HG03139 (cell line): Measurements from ENCODE around the gene IRF3.
"Not testable (repeated sequence)": the region's sequence is repeated elsewhere in the genome, so short reads cannot be mapped to it uniquely, and the experiment has no call there.

Source experiments
- ATAC-seq: cut with Tn5 transposase; IDR thresholded peaks from one replicate; pipeline ENCODE4 v1.9.1; 2021; ENCODE audit not compliant: unreplicated experiment

IRF3 gene

DNA sequence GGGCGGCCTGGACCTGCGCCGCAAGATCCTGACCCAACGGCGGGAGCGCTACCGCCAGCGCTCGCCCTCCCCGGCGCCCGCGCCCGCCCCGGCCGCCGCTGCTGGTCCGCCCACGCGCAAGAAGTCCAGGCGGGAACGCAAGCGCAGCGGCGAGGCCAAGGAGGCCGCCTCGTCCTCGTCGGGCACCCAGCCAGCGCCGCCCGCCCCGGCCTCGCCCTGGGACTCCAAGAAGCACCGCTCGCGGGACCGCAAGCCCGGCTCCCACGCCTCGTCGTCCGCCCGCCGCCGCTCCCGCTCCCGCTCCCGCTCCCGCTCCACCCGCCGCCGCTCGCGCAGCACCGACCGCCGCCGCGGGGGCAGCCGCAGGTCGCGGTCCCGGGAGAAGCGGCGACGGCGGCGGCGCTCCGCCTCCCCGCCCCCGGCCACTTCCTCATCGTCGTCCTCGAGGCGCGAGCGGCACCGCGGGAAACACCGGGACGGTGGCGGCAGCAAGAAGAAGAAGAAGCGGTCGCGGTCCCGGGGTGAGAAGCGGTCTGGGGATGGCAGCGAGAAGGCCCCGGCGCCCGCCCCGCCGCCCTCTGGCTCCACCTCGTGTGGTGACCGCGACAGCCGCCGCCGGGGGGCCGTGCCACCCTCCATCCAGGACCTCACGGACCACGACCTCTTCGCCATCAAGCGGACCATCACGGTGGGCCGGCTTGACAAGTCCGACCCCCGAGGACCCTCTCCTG is 13.7 kb downstream of the IRF3 start:
- no peak for ATAC-seq

GRCh38 chr19:49651029-49651819 is 14.4 kb downstream of the IRF3 start:
- no peak for ATAC-seq

GRCh38 chr19:49646586-49646985 is 19.1 kb downstream of the IRF3 start:
- ATAC-seq, result no peak

DNA sequence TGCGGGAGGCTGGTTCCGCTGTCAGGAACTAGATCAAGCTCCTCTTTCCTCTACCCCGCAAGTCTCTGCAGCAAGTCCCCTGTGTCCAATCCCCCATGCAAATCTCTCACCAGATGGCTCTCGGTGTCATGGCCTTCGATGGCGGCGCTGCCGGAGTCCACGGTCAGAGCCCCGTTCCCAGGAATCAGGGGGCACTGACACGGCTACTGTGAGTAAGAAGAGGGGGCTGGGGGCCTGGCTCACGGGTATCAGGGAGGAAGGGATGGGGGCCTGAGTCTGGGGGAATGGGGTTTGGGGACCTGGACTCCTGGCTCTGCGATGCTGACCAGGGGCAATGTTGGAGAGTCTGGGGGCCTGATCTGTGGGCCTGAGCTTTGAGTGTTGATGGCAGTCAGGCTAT is 19.7 kb downstream of the IRF3 start:
- no peak for ATAC-seq

GRCh38 chr19:49645592-49645991 is 20.1 kb downstream of the IRF3 start:
- ATAC-seq, result no peak

GRCh38 chr19:49643466-49643865 is 22.2 kb downstream of the IRF3 start:
- no peak for ATAC-seq

GRCh38 chr19:49642492-49643035 is 23.1 kb downstream of the IRF3 start:
- ATAC-seq, result no peak

DNA sequence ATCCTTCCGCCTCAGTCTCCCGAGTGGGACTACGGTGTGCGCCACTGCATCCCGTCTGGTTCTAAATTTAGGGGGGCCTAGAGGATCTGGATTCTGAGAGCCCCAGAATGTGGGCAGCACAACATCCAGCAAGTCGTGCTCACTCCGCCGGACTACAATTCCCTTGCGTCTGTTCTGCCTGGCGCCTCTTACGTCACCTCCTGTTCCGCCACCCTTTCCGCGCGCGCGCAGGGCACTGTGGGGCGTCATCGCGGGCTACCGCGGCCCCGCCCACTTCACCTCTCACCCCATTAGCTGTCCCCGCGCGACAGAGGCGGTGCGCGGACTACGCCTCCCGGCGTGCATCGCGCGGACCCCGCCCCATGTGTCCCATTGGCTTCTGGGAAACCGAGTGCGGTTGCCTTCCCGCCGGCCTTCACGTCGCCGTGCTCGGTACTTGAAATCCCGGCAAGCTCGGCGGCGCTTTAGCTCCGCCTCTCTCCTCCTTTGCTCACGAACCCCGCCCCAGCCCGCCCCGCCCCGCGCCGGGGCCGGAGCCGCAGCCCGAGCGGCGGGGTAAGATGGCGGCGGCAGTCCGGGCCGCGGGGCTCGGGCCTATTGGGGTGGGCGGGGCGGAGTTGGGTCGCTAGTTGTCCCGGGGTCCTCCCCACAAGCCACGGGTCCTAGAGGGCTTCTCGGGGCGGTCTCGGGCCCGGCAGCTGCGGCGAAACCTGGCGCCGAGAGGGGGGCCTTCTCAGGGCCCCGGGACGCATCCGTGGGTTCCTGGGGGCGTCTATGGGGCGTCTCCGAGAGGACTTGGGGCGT is 23.8 kb downstream of the IRF3 start, which contains the start of gene SCAF1:
SCAF1 (plus strand) TSS at position 522 of the 804 bp plus-strand sequence. CDS start 2,818 bp downstream, outside the sequence.
- ATAC-seq, result peak; percentile 48

GRCh38 chr19:49640113-49640898 is 25.4 kb downstream of the IRF3 start, which contains the start of gene RRAS:
Gene RRAS (minus strand): TSS chr19:49640143. CDS start chr19:49640098, 45 bp downstream.
- peak; percentile 53 for ATAC-seq

DNA sequence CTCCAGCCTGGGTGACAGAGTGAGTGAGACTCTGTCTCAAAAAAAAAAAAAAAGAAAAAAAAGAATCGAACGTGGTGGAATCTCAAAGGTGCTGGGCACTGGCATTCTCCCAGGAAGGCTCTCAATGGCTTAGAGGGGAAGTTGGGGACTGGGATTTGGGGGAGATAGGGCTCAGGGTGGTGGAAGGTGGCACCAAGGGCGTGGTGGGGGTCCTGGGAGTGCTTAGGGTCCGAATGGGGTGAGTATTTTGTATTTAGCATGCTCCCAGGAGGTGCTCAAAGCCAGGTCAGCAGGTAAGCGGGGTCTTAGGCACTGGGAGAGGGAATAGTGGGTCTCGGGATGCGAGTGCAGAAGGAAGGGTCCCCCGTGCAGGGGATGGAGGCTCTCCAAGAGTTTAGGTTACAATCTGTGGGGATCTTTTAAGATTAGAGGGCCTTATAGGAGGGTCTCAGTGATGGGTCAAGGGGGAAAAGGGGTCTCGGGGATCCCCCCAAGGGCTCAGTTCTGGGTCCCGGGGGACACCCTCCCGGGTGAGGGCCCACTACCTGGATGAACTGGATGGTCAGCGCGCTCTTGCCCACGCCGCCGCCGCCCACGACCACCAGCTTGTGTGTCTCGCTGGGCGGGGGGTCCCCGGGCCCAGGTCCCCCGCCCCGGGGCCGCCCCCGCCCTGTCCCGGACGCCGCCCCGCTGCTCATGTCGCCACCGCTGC is 26.1 kb downstream of the IRF3 start:
- no peak for ATAC-seq

DNA sequence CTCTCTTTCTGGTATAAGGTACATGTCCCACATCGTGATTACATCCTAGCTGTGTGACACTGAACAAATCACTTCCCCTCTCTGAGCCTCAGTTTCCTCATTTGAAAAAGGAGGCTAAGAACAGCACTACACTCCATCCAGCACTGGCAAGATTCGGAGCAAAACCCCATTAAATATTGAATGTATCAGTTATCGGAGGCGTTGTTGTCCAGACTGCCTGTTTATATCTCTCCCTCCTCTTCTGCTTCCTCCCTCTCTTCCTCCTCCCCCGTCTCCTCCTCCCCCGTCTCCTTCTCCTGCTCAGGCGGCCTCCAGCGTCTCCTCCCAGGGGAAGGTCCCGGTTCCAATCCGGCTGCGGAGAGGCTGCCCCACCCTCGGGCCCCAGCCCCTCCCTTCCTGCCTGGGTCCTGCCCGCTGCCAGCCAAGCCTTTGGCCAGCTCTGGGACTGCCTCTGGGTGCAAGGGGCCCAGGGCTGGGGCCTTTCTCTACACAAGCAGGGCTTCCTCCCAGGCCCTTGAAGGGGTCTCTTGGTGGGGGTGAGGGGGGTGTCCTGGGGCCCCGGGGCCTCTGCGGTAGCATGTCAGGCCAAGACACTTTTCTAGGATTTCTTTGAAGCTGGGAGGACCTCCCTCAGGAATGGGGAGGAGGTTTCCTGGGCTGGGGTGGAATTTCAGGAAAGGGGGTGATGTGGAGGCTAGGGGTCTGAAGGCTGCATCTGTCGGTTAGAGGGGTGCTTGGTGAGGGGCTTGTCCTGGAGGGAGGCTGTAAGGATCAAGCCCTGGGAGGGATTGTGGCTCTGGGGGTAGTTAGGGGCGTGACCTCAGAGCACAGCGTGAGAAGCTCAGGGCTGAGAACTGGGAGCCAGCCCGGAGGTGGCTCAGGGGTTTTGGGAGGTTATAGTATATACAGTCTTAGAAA is 27.6 kb downstream of the IRF3 start:
- no peak for ATAC-seq

- ATAC-seq, result no peak
These were observed 29.3 kb downstream of the IRF3 start for GRCh38 chr19:49636233-49636932.

DNA sequence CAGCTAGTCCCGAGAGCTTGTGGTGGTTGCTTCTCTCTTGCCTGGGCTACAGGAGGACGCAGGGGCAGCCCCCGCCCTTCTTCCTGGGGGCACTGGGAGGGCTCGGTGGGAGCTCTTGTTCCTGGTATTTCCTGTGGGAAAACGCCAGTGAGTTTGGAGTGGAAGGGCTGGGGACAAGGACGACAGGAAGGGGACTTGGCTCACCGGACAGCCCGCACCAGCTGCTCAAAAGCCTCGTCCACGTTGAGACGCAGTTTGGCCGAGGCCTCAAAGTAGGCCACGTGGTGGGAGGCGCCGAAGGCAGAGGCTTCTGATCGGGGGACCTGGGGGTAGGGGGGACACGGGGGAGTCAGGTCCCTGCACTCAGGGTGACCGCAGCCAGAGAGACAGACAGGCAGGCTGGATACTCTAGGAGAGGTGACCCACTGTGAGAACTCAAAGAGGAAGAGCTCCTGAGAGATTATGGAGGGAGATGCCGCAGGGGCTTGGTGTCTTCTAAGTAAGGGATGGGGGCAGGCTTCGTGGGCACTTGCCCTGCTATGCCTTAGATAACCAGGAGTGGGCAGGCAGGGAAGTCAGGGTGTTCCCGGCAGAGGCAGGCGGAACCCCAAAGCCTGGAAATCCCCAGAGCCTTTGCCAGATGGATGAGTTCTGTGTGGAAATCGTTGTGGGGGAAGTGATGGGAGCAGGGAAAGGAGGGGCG is 30.0 kb downstream of the IRF3 start:
- ATAC-seq, result no peak

GRCh38 chr19:49633273-49633672 is 32.4 kb downstream of the IRF3 start:
- not testable (repeated sequence) for ATAC-seq

DNA sequence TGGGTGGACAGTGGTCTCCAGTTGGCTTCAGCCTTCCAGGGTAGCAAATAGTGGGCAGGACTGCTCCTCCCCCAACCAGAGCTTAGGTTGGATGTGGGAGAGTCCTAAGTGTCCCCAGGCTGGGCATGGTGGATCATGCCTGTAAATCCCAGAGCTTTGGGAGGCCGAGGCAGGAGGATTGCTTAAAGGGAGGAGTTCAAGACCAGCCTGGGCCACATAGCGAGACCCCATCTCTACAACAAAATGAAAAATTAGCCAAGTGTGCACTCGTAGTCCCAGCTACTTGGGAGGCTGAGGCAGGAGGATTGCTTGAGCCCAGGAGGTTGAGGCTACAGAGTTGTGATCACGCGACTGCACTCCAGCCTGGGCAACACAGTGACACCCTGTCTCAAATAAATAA is 33.1 kb downstream of the IRF3 start:
- ATAC-seq, result no peak

- ATAC-seq, result no peak
These were observed 34.0 kb downstream of the IRF3 start for GRCh38 chr19:49631610-49632192.

GRCh38 chr19:49631014-49631588 is 34.6 kb downstream of the IRF3 start:
- ATAC-seq, result no peak
